ENCODE data around the gene NCK2. TPM values are rescaled to one million over a fixed set of nuclear protein-coding genes. Genes with fewer than 3 reads are reported as not detected.

NCK2 gene
- polyA plus RNA-seq, 3 donors from 2014 or later, result 10.7 to 22.1 (median 16.2) TPM

- Mint-ChIP-seq H3K4me3 (no peak overlapping the region), H3K27ac (peak overlapping the region in 3 of 6 donors; percentile 4 to 73 (median 9)), H3K27me3 (ENCODE audit: low read depth in 3 of 3) (no peaks in the 10 kb centered on the region), H3K9me3 (no peaks in the 10 kb centered on the region), H3K36me3 (peaks cover 7 to 14% (median 14%) of the 10 kb centered on the region in 3 donors), H3K4me1 (peaks cover 63 to 81% of the 10 kb centered on the region in 2 donors)
- no peak for DNase-seq
Measured at GRCh38 chr2:105853354-105854088, 108.8 kb downstream of the NCK2 start.

GRCh38 chr2:105854972-105855371 lies 110.3 kb downstream of the NCK2 start:
- peak overlapping the region in 5 of 6 donors; percentile 27 to 66 (median 31) for H3K27ac Mint-ChIP-seq
- peak overlapping the region in 1 of 5 donors; percentile 18 for H3K4me3 Mint-ChIP-seq

GRCh38 chr2:105856581-105856980 lies 111.9 kb downstream of the NCK2 start:
- Mint-ChIP-seq H3K4me1 (peaks cover 71 to 92% of the 10 kb centered on the region in 2 donors), H3K27ac (peak overlapping the region; percentile 43 to 89 (median 70)), H3K9me3 (no peaks in the 10 kb centered on the region), H3K27me3 (ENCODE audit: low read depth in 3 of 3) (no peaks in the 10 kb centered on the region), H3K4me3 (peak overlapping the region; percentile 34 to 85 (median 61)), H3K36me3 (peaks cover 7 to 19% (median 14%) of the 10 kb centered on the region in 3 donors)
- no peak for DNase-seq

More at GRCh38 chr2:105854972-105855371, 110.3 kb downstream of the NCK2 start:
- H3K36me3 Mint-ChIP-seq, result peaks cover 7 to 14% (median 14%) of the 10 kb centered on the region in 3 donors
- H3K4me1 Mint-ChIP-seq, result peaks cover 59 to 81% of the 10 kb centered on the region in 2 donors
- H3K9me3 Mint-ChIP-seq, result no peaks in the 10 kb centered on the region
- no peak for DNase-seq
- no peaks in the 10 kb centered on the region for H3K27me3 Mint-ChIP-seq (ENCODE audit: low read depth in 3 of 3)

- peak overlapping the region; percentile 32 to 86 (median 64) for H3K27ac Mint-ChIP-seq
- peaks cover 7 to 19% (median 14%) of the 10 kb centered on the region in 3 donors for H3K36me3 Mint-ChIP-seq
- H3K9me3 Mint-ChIP-seq, result no peaks in the 10 kb centered on the region
- H3K4me3 Mint-ChIP-seq, result peak overlapping the region in 3 of 5 donors; percentile 45 to 85 (median 57)
- no peak for DNase-seq
- no peaks in the 10 kb centered on the region for H3K27me3 Mint-ChIP-seq (ENCODE audit: low read depth in 3 of 3)
- H3K4me1 Mint-ChIP-seq, result peaks cover 70 to 92% of the 10 kb centered on the region in 2 donors
Measured at GRCh38 chr2:105857076-105857740, 112.5 kb downstream of the NCK2 start.

- Mint-ChIP-seq H3K4me3 (no peak overlapping the region), H3K27me3 (ENCODE audit: low read depth in 3 of 3) (no peaks in the 10 kb centered on the region), H3K4me1 (peaks cover 75 to 95% of the 10 kb centered on the region in 2 donors), H3K9me3 (no peaks in the 10 kb centered on the region), H3K27ac (peak overlapping the region in 4 of 6 donors; percentile 18 to 53 (median 38)), H3K36me3 (peaks cover 7 to 19% (median 14%) of the 10 kb centered on the region in 3 donors)
- no peak for DNase-seq
Measured at GRCh38 chr2:105858868-105859693, 114.4 kb downstream of the NCK2 start.

- no peak for DNase-seq
- Mint-ChIP-seq H3K4me3 (no peak overlapping the region), H3K27ac (no peak overlapping the region), H3K9me3 (no peaks in the 10 kb centered on the region), H3K4me1 (peaks cover 80 to 97% of the 10 kb centered on the region in 2 donors), H3K36me3 (peaks cover 7 to 17% (median 14%) of the 10 kb centered on the region in 3 donors), H3K27me3 (ENCODE audit: low read depth in 3 of 3) (no peaks in the 10 kb centered on the region)
Measured at GRCh38 chr2:105859694-105859951, 114.9 kb downstream of the NCK2 start.

- peak overlapping the region in 1 of 6 donors; percentile 2 for H3K27ac Mint-ChIP-seq
- no peaks in the 10 kb centered on the region for H3K9me3 Mint-ChIP-seq
- no peaks in the 10 kb centered on the region for H3K27me3 Mint-ChIP-seq (ENCODE audit: low read depth in 3 of 3)
- H3K4me1 Mint-ChIP-seq, result peaks cover 83 to 97% of the 10 kb centered on the region in 2 donors
- peak overlapping the region in 1 of 5 donors; percentile 11 for H3K4me3 Mint-ChIP-seq
- peaks cover 7 to 11% (median 11%) of the 10 kb centered on the region in 3 donors for H3K36me3 Mint-ChIP-seq
- DNase-seq, result no peak
Measured at GRCh38 chr2:105860567-105860966, 115.9 kb downstream of the NCK2 start.

- Mint-ChIP-seq H3K36me3 (peaks cover 7 to 11% (median 10%) of the 10 kb centered on the region in 3 donors), H3K27ac (peak overlapping the region in 3 of 6 donors; percentile 12 to 41 (median 34)), H3K9me3 (no peaks in the 10 kb centered on the region), H3K4me3 (peak overlapping the region in 1 of 5 donors; percentile 26), H3K27me3 (ENCODE audit: low read depth in 3 of 3) (no peaks in the 10 kb centered on the region), H3K4me1 (peaks cover 80 to 94% of the 10 kb centered on the region in 2 donors)
- DNase-seq, result no peak
Measured at GRCh38 chr2:105861200-105861599, 116.5 kb downstream of the NCK2 start.

GRCh38 chr2:105862843-105863242 lies 118.1 kb downstream of the NCK2 start:
- H3K4me1 Mint-ChIP-seq, result peaks cover 65 to 87% of the 10 kb centered on the region in 2 donors
- H3K9me3 Mint-ChIP-seq, result no peaks in the 10 kb centered on the region
- DNase-seq, result no peak
- H3K27ac Mint-ChIP-seq, result peak overlapping the region in 5 of 6 donors; percentile 24 to 62 (median 37)
- peaks cover 0 to 4% (median under 1%) of the 10 kb centered on the region in 3 donors for H3K36me3 Mint-ChIP-seq
- H3K4me3 Mint-ChIP-seq, result peak overlapping the region in 1 of 5 donors; percentile 61
- peaks cover 0 to 1% (median 0%) of the 10 kb centered on the region in 3 donors for H3K27me3 Mint-ChIP-seq (ENCODE audit: low read depth in 3 of 3)

GRCh38 chr2:105864262-105864661 lies 119.5 kb downstream of the NCK2 start:
- no peak for DNase-seq
- H3K4me3 Mint-ChIP-seq, result peak overlapping the region in 2 of 5 donors; percentile 19 to 33
- H3K4me1 Mint-ChIP-seq, result peaks cover 66 to 85% of the 10 kb centered on the region in 2 donors
- peaks cover 0 to 4% (median 0%) of the 10 kb centered on the region in 3 donors for H3K36me3 Mint-ChIP-seq
- peak overlapping the region; percentile 30 to 71 (median 48) for H3K27ac Mint-ChIP-seq
- H3K27me3 Mint-ChIP-seq (ENCODE audit: low read depth in 3 of 3), result peaks cover 0 to 1% (median 0%) of the 10 kb centered on the region in 3 donors
- H3K9me3 Mint-ChIP-seq, result no peaks in the 10 kb centered on the region

GRCh38 chr2:105865222-105865913 lies 120.7 kb downstream of the NCK2 start:
- Mint-ChIP-seq H3K27me3 (ENCODE audit: low read depth in 3 of 3) (peaks cover 0 to 3% (median 0%) of the 10 kb centered on the region in 3 donors), H3K9me3 (no peaks in the 10 kb centered on the region), H3K36me3 (peaks cover 0 to 4% (median 0%) of the 10 kb centered on the region in 3 donors), H3K4me1 (peaks cover 61 to 82% of the 10 kb centered on the region in 2 donors), H3K27ac (peak overlapping the region; percentile 3 to 71 (median 40)), H3K4me3 (no peak overlapping the region)
- DNase-seq, result no peak

GRCh38 chr2:105866216-105867185 lies 121.8 kb downstream of the NCK2 start:
- H3K4me3 Mint-ChIP-seq, result no peak overlapping the region
- H3K36me3 Mint-ChIP-seq, result no peaks in the 10 kb centered on the region
- H3K27ac Mint-ChIP-seq, result peak overlapping the region in 1 of 6 donors; percentile 40
- no peaks in the 10 kb centered on the region for H3K9me3 Mint-ChIP-seq
- peaks cover 0 to 3% (median 0%) of the 10 kb centered on the region in 3 donors for H3K27me3 Mint-ChIP-seq (ENCODE audit: low read depth in 3 of 3)
- peaks cover 58 to 80% of the 10 kb centered on the region in 2 donors for H3K4me1 Mint-ChIP-seq
- no peak for DNase-seq
